NCI-H1105 treated with DMSO at 0.1 percent for 48 hours (cell line): ENCODE results near the gene PJA2.
"Not testable (repeated sequence)": the region's sequence is repeated elsewhere in the genome, so short reads cannot be mapped to it uniquely, and the experiment has no call there.

Experiments
- DNase-seq: peaks from one replicate; lab custom pipeline; 2025; lab: John Stamatoyannopoulos, UW

Gene PJA2

DNA sequence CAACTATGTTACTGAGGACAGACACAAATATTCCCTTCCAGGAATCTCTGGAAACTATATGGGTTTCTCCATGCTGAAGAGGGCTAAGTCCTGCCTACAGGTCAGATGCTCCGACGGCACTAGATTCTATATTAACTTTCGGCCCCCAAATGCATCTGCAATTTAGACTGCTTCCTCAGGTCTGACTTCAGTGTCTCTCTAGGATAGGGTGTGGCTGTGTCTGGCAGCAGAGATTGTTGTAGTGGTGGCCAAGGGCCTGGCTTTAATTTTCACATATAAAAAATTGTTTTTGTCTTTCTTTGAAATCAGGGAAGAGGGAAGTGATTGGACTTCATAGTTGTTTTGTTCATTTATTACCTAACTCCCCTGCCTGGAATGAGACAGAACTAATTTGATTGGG lies 101.8 kb downstream of the PJA2 start:
- DNase-seq = no peak

- DNase-seq = no peak
These were observed 102.3 kb downstream of the PJA2 start for GRCh38 chr5:109307456-109307855.

DNA sequence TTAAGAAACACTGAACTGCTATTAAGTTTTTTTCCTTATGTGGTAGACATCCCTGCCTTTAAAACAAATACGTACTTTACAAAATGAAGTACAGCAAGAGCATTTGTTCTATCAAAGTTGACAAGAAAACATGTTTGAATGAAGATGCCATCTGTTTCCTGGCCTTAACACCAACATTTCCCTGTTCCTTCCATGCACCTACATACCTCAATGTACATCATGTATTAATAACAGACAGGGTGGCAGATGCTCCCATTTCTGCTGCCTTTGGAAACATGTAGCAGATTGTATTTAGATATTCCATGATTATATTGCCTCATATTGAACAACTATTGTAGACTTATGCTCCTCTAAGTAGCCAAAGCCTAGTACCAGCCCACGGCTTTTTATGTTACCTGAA lies 104.4 kb downstream of the PJA2 start:
- DNase-seq = no peak

DNA sequence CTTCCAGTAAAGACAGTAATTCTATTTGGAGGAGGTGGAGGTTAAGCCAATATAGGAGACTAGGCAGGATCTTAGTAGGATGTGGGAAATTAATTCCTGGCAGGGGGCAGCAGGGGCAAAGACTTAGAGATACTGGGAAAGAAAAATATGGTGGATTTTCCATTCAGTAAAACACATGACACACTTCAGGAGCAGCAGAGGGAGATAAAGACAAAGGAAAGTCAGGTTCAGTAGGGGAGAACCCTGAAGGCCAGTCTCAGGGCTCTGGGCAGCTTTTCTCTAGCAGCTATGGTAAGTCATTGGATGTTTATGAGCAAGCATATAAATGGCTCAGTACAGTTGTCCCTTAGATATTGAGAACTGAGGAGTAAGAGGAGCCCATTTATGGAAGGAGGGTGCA lies 105.5 kb downstream of the PJA2 start:
- no peak for DNase-seq

DNA sequence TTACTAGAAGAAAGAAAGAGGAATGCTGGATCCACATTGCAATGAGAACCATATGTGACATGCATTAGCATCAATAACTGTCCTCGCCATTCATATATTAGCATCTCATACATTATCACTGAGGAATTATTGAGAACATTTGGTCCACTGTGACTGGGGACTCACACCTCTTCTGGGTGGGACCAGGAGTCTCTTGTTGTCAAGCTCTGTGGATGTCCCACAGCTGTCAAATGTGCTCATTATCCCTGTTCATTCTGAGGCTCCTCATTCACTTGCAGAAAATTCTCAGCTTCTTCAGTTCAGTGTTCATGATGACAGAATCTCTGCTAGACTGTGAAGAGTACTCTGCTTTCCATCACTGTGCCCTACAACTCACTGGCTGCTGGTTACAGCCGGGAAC lies 109.4 kb downstream of the PJA2 start:
- DNase-seq = no peak

DNA sequence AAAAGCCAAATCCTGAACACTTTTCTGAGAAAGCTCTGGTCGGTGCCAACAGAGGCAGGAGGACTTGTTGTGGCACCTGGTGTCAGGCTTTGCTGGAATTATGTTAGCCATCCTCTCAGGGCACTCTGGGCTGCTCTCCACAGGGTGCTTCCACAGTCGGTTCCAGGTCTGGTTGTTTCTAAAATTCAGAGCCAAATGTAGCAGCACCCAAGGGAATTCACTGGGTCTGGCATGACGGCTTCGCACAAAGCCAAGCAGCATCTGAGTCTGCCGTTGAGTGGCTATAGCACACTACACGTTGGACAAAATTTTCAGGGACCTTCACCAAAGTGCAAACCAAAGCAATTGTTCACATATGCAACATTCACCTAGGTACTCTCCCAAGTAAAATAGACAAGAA lies 110.2 kb downstream of the PJA2 start:
- no peak for DNase-seq

GRCh38 chr5:109298794-109299193 lies 111.0 kb downstream of the PJA2 start:
- no peak for DNase-seq

GRCh38 chr5:109297900-109298299 lies 111.9 kb downstream of the PJA2 start:
- DNase-seq = no peak

GRCh38 chr5:109291090-109291489 lies 118.7 kb downstream of the PJA2 start:
- DNase-seq = no peak

GRCh38 chr5:109290231-109290630 lies 119.5 kb downstream of the PJA2 start:
- no peak for DNase-seq

GRCh38 chr5:109286628-109287027 lies 123.1 kb downstream of the PJA2 start:
- DNase-seq = not testable (repeated sequence)
